GM12892 (cell line): ENCODE results near the gene IQGAP2.

ENCODE experiments used
- POLR2A ChIP-seq: IDR thresholded peaks from 2 replicates; pipeline ENCODE4 v1.6.1; 2011; ENCODE audit warnings: low read depth, low read length, control low read depth
- POLR2AphosphoS5 ChIP-seq: IDR thresholded peaks from 2 replicates; pipeline ENCODE4 v1.6.1; 2011; ENCODE audit warnings: low read depth, low read length, control low read depth
- TAF1 ChIP-seq: IDR thresholded peaks from 2 replicates; pipeline ENCODE4 v1.6.1; 2011; ENCODE audit warnings: low read depth, mild to moderate bottlenecking, control low read depth, low read length, borderline replicate concordance

GRCh38 chr5:76457674-76458485 is 54.8 kb downstream of the IQGAP2 start:
- TF ChIP-seq POLR2A (no peak), POLR2AphosphoS5 (no peak), TAF1 (no peak)
